ENCODE results near the gene UTF1. TPM values are rescaled to one million over a fixed set of nuclear protein-coding genes. Genes with fewer than 3 reads are reported as not detected.

The UTF1 gene
- total and polyA plus RNA-seq, 2 of the 8 experiments (the other 6 are each of a cell fraction or from before 2014, with no cell fraction given): 0.47 to 21.8 TPM

DNA sequence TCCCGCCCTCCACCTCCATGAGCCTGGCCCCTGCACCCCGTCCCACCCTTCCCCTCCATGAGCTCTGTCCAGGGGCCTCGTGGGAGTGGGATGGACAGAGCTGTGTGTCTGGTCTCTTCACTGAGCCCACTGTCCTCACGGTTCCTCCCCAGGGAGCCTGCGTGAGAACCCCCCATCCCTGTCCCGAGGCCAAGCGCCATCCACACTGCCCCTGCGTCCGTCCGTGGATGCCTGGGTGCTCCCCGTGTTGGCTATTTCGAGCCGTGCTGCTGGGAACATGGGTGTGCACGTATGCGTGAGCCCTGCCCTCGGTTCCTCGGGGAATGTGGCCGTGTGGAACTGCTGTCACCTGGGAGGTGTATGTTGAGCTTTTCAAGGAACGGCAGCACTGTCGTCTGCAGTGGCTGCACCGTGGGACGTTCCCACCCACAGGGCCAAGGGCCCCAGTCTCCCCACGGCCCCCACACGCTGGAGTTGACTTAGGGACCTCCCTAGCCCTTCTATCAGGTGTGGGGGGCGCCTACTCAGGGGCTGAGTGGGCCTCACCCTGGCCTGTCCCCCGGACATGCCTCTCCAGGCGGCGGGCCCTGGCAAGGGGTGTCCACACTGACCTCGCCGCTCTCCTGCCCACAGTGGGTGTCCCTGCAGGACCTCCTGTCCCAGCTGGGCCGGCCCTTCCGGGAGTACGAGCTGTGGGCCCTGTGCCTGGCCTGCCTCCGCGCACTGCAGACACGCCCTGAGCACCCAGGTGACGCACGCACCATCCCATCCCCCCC, 41.9 kb upstream of the UTF1 start (continued):
- TF ChIP-seq FOSL1 (IDR thresholded peaks at IDR 0.05; ENCODE audit: insufficient read depth, low read depth, low read length): no peak
- TF ChIP-seq TCF12 (IDR thresholded peaks at IDR 0.05; ENCODE audit: low read depth, low read length): no peak
- TF ChIP-seq CBX8 (IDR thresholded peaks at IDR 0.05; ENCODE audit: borderline replicate concordance, low read depth, low read length): no peak
